ENCODE results near the gene STEAP1B. TPM values are rescaled to one million over a fixed set of nuclear protein-coding genes. Genes with fewer than 3 reads are reported as not detected.

Gene STEAP1B
- total RNA-seq, 1 experiment from 2014 or later: 3.2 TPM

DNA sequence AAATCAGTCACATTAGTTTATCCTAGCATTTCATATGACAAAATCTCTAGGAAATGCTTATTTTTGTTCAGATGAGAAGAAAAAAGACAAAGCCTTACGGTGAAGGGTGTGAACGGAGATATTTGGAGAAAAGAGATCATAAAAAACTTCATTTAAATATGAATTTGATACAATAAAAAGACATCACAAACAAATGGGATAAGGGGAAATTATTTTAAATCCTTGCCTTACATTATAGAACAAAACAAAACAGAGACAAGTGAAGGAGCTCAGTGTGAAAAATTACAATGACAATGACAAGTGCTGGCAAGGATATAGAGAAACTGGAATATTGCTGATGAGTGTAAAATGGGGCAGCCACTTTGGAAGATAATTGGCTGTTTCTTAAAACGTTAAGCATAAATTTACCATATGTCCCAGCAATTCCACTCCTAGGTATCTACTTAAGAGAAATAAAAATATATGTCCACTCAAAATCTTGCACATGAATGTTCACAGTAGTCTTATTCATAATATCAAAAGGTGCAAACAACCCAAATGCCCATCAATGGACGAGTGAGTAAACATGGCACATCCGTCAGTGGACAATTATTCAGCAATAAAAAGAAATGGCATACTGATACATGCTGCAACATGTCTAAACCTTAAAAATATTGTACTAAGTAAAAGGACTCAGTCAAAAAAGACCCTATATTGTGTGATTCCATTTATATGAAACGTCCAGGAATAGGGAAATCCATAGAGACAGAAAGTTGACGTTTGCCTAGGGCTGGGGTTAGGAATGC, 77.0 kb downstream of the STEAP1B start:
- Histone ChIP-seq H2AK5ac (ENCODE audit: insufficient read length, low read length) (no peak overlapping the region), H3K79me2 (ENCODE audit: insufficient read depth, low read length) (no peaks in the 10 kb centered on the region), H3K9me3 (ENCODE audit: control insufficient read depth, low read depth, low read length) (no peaks in the 10 kb centered on the region), H2BK12ac (ENCODE audit: insufficient read length, low read depth, low read length) (no peak overlapping the region), H2BK15ac (ENCODE audit: low read depth, low read length) (no peak overlapping the region), H3K79me1 (ENCODE audit: insufficient read depth, low read depth, low read length, poor library complexity, severe bottlenecking) (no peaks in the 10 kb centered on the region), H3T11ph (ENCODE audit: low read length) (no peak overlapping the region), H3K4me2 (ENCODE audit: insufficient read depth, insufficient read length, low read length) (no peak overlapping the region), H3K9ac (ENCODE audit: extremely low read depth, insufficient read length, low read length) (no peak overlapping the region), H2AFZ (ENCODE audit: low read length) (no peak overlapping the region), H4K8ac (replicated peaks; ENCODE audit: insufficient read length, low read depth, low read length) (no peak overlapping the region), H3K4me1 (ENCODE audit: insufficient read depth, low read length) (no peaks in the 10 kb centered on the region; the same call in 1 of the 2 replicates), H3K27me3 (ENCODE audit: insufficient read depth, low read length) (no peaks in the 10 kb centered on the region), H4K20me1 (ENCODE audit: control insufficient read depth, insufficient read depth, insufficient read length) (no peaks in the 10 kb centered on the region), H3K27ac (ENCODE audit: insufficient read length, low read depth, low read length) (no peak overlapping the region), H3K14ac (ENCODE audit: insufficient read depth, low read length) (no peak overlapping the region), H2BK20ac (ENCODE audit: low read depth, low read length, poor library complexity, severe bottlenecking) (no peak overlapping the region), H2BK5ac (ENCODE audit: insufficient read length, low read length) (no peak overlapping the region), H3K56ac (ENCODE audit: insufficient read length, low read depth, low read length) (no peak overlapping the region), H3K23ac (ENCODE audit: insufficient read length, low read depth, low read length) (no peak overlapping the region), H3K23me2 (ENCODE audit: insufficient read length, low read depth, low read length, poor library complexity, severe bottlenecking) (no peaks in the 10 kb centered on the region), H2BK120ac (ENCODE audit: low read depth, low read length, poor library complexity, severe bottlenecking) (no peak overlapping the region), H3K4ac (ENCODE audit: low read depth, low read length) (no peak overlapping the region), H4K5ac (ENCODE audit: insufficient read length, low read depth, low read length) (no peak overlapping the region), H3K18ac (ENCODE audit: insufficient read length, low read depth, low read length) (no peak overlapping the region), H4K91ac (ENCODE audit: insufficient read length, low read depth, low read length) (no peak overlapping the region)
- no CpG with 5 or more reads among the region's 7 CpGs for WGBS (ENCODE audit: extremely low coverage, insufficient read length, low lambda C conversion rate)
- no peak overlapping the region for H3K4me3 Mint-ChIP-seq
- H3K27me3 Mint-ChIP-seq (ENCODE audit: low read depth): no peaks in the 10 kb centered on the region
- TF ChIP-seq, protein P1, sequence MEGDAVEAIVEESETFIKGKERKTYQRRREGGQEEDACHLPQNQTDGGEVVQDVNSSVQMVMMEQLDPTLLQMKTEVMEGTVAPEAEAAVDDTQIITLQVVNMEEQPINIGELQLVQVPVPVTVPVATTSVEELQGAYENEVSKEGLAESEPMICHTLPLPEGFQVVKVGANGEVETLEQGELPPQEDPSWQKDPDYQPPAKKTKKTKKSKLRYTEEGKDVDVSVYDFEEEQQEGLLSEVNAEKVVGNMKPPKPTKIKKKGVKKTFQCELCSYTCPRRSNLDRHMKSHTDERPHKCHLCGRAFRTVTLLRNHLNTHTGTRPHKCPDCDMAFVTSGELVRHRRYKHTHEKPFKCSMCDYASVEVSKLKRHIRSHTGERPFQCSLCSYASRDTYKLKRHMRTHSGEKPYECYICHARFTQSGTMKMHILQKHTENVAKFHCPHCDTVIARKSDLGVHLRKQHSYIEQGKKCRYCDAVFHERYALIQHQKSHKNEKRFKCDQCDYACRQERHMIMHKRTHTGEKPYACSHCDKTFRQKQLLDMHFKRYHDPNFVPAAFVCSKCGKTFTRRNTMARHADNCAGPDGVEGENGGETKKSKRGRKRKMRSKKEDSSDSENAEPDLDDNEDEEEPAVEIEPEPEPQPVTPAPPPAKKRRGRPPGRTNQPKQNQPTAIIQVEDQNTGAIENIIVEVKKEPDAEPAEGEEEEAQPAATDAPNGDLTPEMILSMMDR (conservative IDR thresholded peaks at IDR 0.05): no peak
- H3K9me3 Mint-ChIP-seq: no peaks in the 10 kb centered on the region
- peaks cover 14 to 15% of the 10 kb centered on the region in 2 experiments for H3K4me1 Mint-ChIP-seq
- DNase-seq: no peak
- H3K36me3 Mint-ChIP-seq (ENCODE audit: insufficient read depth in 1 of 3, low read depth in 3 of 3): no peaks in the 10 kb centered on the region; a peak in 1 of 7 replicates
- peak overlapping the region in 1 of 3 experiments; percentile 4; a peak in 2 of 7 replicates for H3K27ac Mint-ChIP-seq
